ENCODE results near the gene AGFG1.

Gene AGFG1

GRCh38 chr2:227608561-227609338 lies 136.8 kb downstream of the AGFG1 start:
- no peak for DNase-seq (ENCODE audit: low read depth, low spot score)

GRCh38 chr2:227610123-227610522 lies 138.2 kb downstream of the AGFG1 start:
- no peak for DNase-seq (ENCODE audit: low read depth, low spot score)

Measured in astrocyte of the hippocampus (primary cell).